Osteocyte (in vitro differentiated cells): ENCODE measurements around the gene MFF. TPM values are rescaled to one million over a fixed set of nuclear protein-coding genes. Genes with fewer than 3 reads are reported as not detected.

ENCODE experiments used
- DNase-seq: peaks from one replicate; pipeline ENCODE4 v3.0.0; 2021; ENCODE audit warnings: mixed read lengths; ENCODE audit not compliant: unreplicated experiment; ENCODE audit errors: extremely low spot score
- H3K27ac Mint-ChIP-seq: one replicate; pipeline ENCODE4 v1.8.0; 2021; ENCODE audit warnings: mild to moderate bottlenecking, mixed read lengths; ENCODE audit not compliant: unreplicated experiment
- H3K27me3 Mint-ChIP-seq: one replicate; pipeline ENCODE4 v1.8.0; 2021; ENCODE audit warnings: mixed read lengths; ENCODE audit not compliant: unreplicated experiment
- H3K36me3 Mint-ChIP-seq: one replicate; pipeline ENCODE4 v1.8.0; 2021; ENCODE audit warnings: mixed read lengths; ENCODE audit not compliant: unreplicated experiment
- H3K4me1 Mint-ChIP-seq: one replicate; pipeline ENCODE4 v1.8.0; 2021; ENCODE audit warnings: mixed read lengths; ENCODE audit not compliant: unreplicated experiment
- H3K4me3 Mint-ChIP-seq: one replicate; pipeline ENCODE4 v1.8.0; 2021; ENCODE audit warnings: mild to moderate bottlenecking, moderate library complexity, mixed read lengths; ENCODE audit not compliant: unreplicated experiment
- H3K9me3 Mint-ChIP-seq: one replicate; pipeline ENCODE4 v1.8.0; 2021; ENCODE audit warnings: mixed read lengths; ENCODE audit not compliant: unreplicated experiment
- CTCF ChIP-seq: fragments of 200-600 bp; sonication (generic); IDR thresholded peaks from 2 replicates; pipeline ENCODE4 v1.5.0; 2021; ENCODE audit warnings: antibody characterized with exemption, mild to moderate bottlenecking, moderate library complexity
- total RNA-seq: library from RNA; stranded (reverse); gene quantifications from 2 replicates; pipeline ENCODE4 v1.2.1, GENCODE V29; 2021

Gene MFF
- total RNA-seq, 1 donor from 2014 or later = 83.4 TPM

DNA sequence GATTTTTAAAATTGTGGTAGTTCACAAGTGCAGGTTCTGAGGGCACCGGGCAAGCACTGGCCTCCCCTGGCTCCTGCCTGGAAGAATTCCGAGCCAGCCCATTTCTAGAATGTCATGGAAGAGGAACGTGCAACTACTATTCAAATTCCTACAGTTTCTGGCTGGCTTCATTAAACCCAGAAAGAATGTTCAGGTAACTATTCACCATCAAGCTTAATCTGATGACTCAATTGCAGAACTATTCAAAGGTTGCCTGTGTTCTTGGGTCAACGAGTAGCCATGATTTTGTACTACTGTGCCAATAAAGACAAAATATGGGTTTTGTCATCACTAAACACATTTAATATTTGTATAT is 14.3 kb upstream of the MFF start:
- H3K4me1 Mint-ChIP-seq = no peaks in the 10 kb centered on the region
- DNase-seq = no peak

DNA sequence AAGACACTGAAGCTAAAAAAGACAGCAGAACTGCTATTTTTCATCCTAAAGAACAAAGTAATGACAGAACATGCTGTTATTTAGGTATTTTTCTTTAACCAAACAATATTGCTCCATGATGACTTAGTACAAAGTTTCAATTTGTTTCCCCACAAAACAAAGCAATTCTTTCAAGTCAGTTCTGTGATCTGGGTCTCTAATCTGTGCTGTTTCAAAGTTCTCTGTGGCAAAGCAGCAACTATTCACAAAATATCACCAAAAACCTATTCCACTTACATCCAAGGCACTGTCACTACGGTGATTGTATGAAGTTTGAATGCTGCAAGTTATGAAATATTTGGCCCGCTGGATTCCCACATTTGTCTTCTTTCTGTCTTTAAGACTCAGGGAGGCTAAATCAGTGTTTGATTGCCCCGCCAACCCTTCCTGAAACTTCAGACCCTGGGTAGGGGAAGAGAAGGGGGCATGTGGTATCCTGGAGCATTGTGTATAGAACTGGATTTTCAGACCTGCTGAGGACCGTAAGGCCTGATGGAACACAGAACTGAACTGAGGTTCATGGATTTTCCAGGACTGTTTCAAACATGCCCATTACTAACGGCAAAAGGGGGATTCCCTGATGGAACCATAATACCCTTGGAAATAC is 13.1 kb upstream of the MFF start:
- no peak for TF ChIP-seq CTCF
- H3K27me3 Mint-ChIP-seq = no peaks in the 10 kb centered on the region
- no peaks in the 10 kb centered on the region for H3K36me3 Mint-ChIP-seq
- no peaks in the 10 kb centered on the region for H3K9me3 Mint-ChIP-seq
- H3K4me1 Mint-ChIP-seq = no peaks in the 10 kb centered on the region
- no peak overlapping the region for H3K4me3 Mint-ChIP-seq
- H3K27ac Mint-ChIP-seq = no peak overlapping the region
- DNase-seq = no peak

More for the DNA sequence above, 14.3 kb upstream of the MFF start:
- TF ChIP-seq CTCF = no peak
- no peak overlapping the region for H3K27ac Mint-ChIP-seq
- H3K27me3 Mint-ChIP-seq = no peaks in the 10 kb centered on the region
- no peaks in the 10 kb centered on the region for H3K36me3 Mint-ChIP-seq
- H3K9me3 Mint-ChIP-seq = no peaks in the 10 kb centered on the region
- H3K4me3 Mint-ChIP-seq = no peak overlapping the region

- no peaks in the 10 kb centered on the region for H3K36me3 Mint-ChIP-seq
- no peaks in the 10 kb centered on the region for H3K4me1 Mint-ChIP-seq
- no peak for TF ChIP-seq CTCF
- no peak overlapping the region for H3K27ac Mint-ChIP-seq
- DNase-seq = no peak
- H3K27me3 Mint-ChIP-seq = no peaks in the 10 kb centered on the region
- no peak overlapping the region for H3K4me3 Mint-ChIP-seq
- no peaks in the 10 kb centered on the region for H3K9me3 Mint-ChIP-seq
These were observed 12.5 kb upstream of the MFF start for GRCh38 chr2:227312579-227312978.

GRCh38 chr2:227313310-227313709 is 11.7 kb upstream of the MFF start:
- Mint-ChIP-seq H3K4me1 (no peaks in the 10 kb centered on the region), H3K4me3 (no peak overlapping the region), H3K9me3 (no peaks in the 10 kb centered on the region), H3K27me3 (no peaks in the 10 kb centered on the region), H3K27ac (no peak overlapping the region), H3K36me3 (no peaks in the 10 kb centered on the region)
- no peak for TF ChIP-seq CTCF
- DNase-seq = no peak

DNA sequence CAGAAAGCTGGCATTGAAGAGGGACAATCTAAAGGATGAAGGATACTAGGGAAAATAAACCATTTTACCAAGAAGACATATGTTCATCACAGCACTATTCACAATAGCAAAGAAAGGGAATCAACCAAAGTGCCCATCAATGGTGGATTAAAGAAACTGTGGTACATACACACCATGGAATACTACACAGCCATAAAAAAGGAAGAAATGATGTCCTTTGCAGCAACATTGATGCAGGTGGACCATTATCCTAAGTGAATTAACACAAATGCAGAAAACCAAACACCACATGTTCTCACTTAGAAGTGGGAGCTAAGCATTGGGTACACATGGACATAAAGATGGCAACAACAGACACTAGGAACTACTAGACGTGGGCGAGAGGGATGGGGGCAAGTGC is 7.2 kb upstream of the MFF start:
- Mint-ChIP-seq H3K36me3 (no peaks in the 10 kb centered on the region), H3K27ac (no peak overlapping the region), H3K4me1 (no peaks in the 10 kb centered on the region), H3K9me3 (peaks cover 11% of the 10 kb centered on the region), H3K4me3 (no peak overlapping the region), H3K27me3 (no peaks in the 10 kb centered on the region)
- DNase-seq = no peak
- no peak for TF ChIP-seq CTCF
